Posterior cingulate gyrus (tissue), 11 donors: ENCODE data around the gene COPZ2.
"Not testable (repeated sequence)": the region's sequence is repeated elsewhere in the genome, so short reads cannot be mapped to it uniquely, and the experiment has no call there.

Experiments
- DNase-seq, 10 donors: peaks; one replicate each; pipeline versions ENCODE4 v3.0.0 to v3.0.0-alpha.2; 2020 to 2021; ENCODE audit warnings: mixed read lengths in 3 of 10
- intact Hi-C: fragments of 100-400 bp; cut with DNase I; formaldehyde crosslinking; loops from one replicate; pipeline ENCODE4 v1.15.1; 2023

The COPZ2 gene

GRCh38 chr17:48012654-48013053 lies 24.9 kb downstream of the COPZ2 start:
- intact Hi-C loops: no loop called here
- peak in 1 of 10 donors; percentile 24 for DNase-seq

- intact Hi-C loops: no loop called here
- peak in 9 of 10 donors; percentile 49 to 96 (median 71) for DNase-seq
These were observed 25.5 kb downstream of the COPZ2 start for GRCh38 chr17:48012151-48012520.

- intact Hi-C loops: no loop called here
- peak in 1 of 10 donors; percentile 59 for DNase-seq
These were observed 26.0 kb downstream of the COPZ2 start for GRCh38 chr17:48011405-48012150.

GRCh38 chr17:48010193-48010592 lies 27.4 kb downstream of the COPZ2 start:
- DNase-seq: no peak
- intact Hi-C loops: no loop called here

GRCh38 chr17:48006936-48007709 lies 30.5 kb downstream of the COPZ2 start:
- intact Hi-C loops: no loop called here
- no peak for DNase-seq

GRCh38 chr17:48004983-48005382 lies 32.6 kb downstream of the COPZ2 start:
- intact Hi-C loops: no loop called here
- no peak for DNase-seq

- no peak for DNase-seq
- intact Hi-C loops: no loop called here
These were observed 34.0 kb downstream of the COPZ2 start for GRCh38 chr17:48003417-48004151.

- intact Hi-C loops: no loop called here
- no peak for DNase-seq
These were observed 34.6 kb downstream of the COPZ2 start for GRCh38 chr17:48002916-48003416.

- intact Hi-C loops: no loop called here
- DNase-seq: no peak
These were observed 35.2 kb downstream of the COPZ2 start for GRCh38 chr17:48002266-48002915.

- DNase-seq, intact Hi-C loops: not testable (repeated sequence)
These were observed 35.9 kb downstream of the COPZ2 start for GRCh38 chr17:48001657-48002056.

GRCh38 chr17:48001197-48001596 lies 36.4 kb downstream of the COPZ2 start:
- intact Hi-C loops: no loop called here

GRCh38 chr17:47999582-47999981 lies 38.0 kb downstream of the COPZ2 start:
- DNase-seq: no peak
- intact Hi-C loops: loop anchor here (2.0 kb wide), 1 partner anchor 55 kb away; no protein-coding TSS in a partner anchor

More at GRCh38 chr17:48001197-48001596, 36.4 kb downstream of the COPZ2 start:
- DNase-seq: no peak

GRCh38 chr17:47998044-47998443 lies 39.6 kb downstream of the COPZ2 start:
- peak in 1 of 10 donors; percentile 34 for DNase-seq
- intact Hi-C loops: loop anchor here (2.0 kb wide), 1 partner anchor 53 kb away; no protein-coding TSS in a partner anchor

GRCh38 chr17:47997586-47997985 lies 40.0 kb downstream of the COPZ2 start:
- peak in 1 of 10 donors; percentile 18 for DNase-seq
- intact Hi-C loops: no loop called here

- intact Hi-C loops: no loop called here
- DNase-seq: peak in 1 of 10 donors; percentile 63
These were observed 41.4 kb downstream of the COPZ2 start for GRCh38 chr17:47996201-47996600.

GRCh38 chr17:47995241-47995935 lies 42.2 kb downstream of the COPZ2 start:
- DNase-seq: peak in 1 of 10 donors; percentile 67
- intact Hi-C loops: no loop called here

GRCh38 chr17:47994724-47995123 lies 42.9 kb downstream of the COPZ2 start:
- DNase-seq: peak in 1 of 10 donors; percentile 36
- intact Hi-C loops: no loop called here

- peak in 1 of 10 donors; percentile 12 for DNase-seq
- intact Hi-C loops: no loop called here
These were observed 43.6 kb downstream of the COPZ2 start for GRCh38 chr17:47993964-47994363.

- peak in 1 of 10 donors; percentile 15 for DNase-seq
- intact Hi-C loops: no loop called here
These were observed 44.5 kb downstream of the COPZ2 start for GRCh38 chr17:47993031-47993564.
